ENCODE results near the gene TOGARAM1.

DNA sequence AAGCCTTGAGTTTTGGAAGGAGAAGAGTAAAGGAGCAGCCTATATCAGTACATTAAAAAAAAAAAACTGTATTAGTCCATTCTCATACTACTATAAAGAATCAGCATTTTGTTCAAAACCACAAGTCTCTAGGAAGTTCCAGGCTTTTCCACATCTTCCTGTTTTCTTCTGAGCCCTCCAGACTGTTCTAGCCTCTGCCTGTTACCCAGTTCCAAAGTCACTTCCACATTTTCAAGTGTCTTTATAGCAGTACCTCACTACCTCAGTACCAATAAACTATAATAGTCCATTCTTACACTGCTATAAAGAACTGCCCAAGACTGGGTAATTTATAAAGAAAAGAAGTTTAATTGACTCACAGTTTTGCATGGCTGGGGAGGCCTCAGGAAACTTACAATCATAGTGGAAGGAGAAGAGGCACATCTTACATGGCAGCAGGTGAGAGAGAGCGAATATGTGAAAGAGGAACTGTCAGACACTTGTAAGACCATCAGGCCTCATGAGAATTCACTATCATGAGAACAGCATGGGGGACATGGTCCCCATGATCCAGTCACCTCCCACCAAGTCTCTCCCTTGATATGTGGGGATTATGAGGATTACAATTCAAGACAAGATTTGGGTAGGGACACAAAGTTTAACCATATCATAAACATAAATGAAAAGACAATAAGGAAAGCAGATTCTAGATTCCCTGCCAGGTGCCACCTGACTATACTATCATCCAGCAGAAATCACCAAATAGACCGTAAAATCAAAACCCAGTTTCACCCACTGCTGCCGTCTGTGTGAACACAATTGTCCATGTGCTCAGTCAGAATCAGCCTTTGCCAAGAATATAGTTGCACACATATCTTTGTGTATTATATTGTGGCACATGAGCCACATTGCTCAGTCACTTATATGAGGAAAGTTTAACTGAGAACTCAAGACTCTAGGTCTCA, 27.8 kb downstream of the TOGARAM1 start:
- TF ChIP-seq, protein P1, sequence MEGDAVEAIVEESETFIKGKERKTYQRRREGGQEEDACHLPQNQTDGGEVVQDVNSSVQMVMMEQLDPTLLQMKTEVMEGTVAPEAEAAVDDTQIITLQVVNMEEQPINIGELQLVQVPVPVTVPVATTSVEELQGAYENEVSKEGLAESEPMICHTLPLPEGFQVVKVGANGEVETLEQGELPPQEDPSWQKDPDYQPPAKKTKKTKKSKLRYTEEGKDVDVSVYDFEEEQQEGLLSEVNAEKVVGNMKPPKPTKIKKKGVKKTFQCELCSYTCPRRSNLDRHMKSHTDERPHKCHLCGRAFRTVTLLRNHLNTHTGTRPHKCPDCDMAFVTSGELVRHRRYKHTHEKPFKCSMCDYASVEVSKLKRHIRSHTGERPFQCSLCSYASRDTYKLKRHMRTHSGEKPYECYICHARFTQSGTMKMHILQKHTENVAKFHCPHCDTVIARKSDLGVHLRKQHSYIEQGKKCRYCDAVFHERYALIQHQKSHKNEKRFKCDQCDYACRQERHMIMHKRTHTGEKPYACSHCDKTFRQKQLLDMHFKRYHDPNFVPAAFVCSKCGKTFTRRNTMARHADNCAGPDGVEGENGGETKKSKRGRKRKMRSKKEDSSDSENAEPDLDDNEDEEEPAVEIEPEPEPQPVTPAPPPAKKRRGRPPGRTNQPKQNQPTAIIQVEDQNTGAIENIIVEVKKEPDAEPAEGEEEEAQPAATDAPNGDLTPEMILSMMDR (IDR thresholded peaks at IDR 0.05) = no peak
- no peak for TF ChIP-seq POLR2A (IDR thresholded peaks at IDR 0.05)

Data from lower leg skin (tissue), 3 donors.